Mucosa of descending colon (tissue), 3 donors: ENCODE results near the gene COBL. TPM values are rescaled to one million over a fixed set of nuclear protein-coding genes. Genes with fewer than 3 reads are reported as not detected.

Experiments
- ATAC-seq: fragments of 200-7000 bp; cut with Tn5 transposase; one replicate; pipeline ENCODE4 v1.9.1; 2020; ENCODE audit warnings: mild to moderate bottlenecking, moderate library complexity
- DNase-seq, 3 donors: peaks; one replicate each; pipeline ENCODE4 v3.0.0-alpha.2; 2020
- H3K36me3 ChIP-seq: fragments of 200-600 bp; one replicate; pipeline ENCODE4 v1.8.0; 2021; ENCODE audit warnings: low read depth, mild to moderate bottlenecking
- H3K4me1 ChIP-seq: fragments of 200-600 bp; one replicate; pipeline ENCODE4 v1.8.0; 2021; ENCODE audit warnings: low read depth, mild to moderate bottlenecking
- H3K4me3 ChIP-seq: fragments of 200-600 bp; one replicate; pipeline ENCODE4 v1.8.0; 2021; ENCODE audit warnings: mild to moderate bottlenecking
- H3K9me3 ChIP-seq: fragments of 200-600 bp; one replicate; pipeline ENCODE4 v1.8.0; 2021; ENCODE audit warnings: mild to moderate bottlenecking
- intact Hi-C, 2 donors: fragments of 100-400 bp; cut with DNase I in 1 of 2; cut with micrococcal nuclease in 1 of 2; formaldehyde crosslinking; loops; one replicate each; pipeline versions ENCODE4 v1.11.0 to v1.11.1; 2022; cut with DNase I, micrococcal nuclease
- total RNA-seq, 3 donors: library from RNA; stranded (reverse); fragmentation: NEBNext Ultra II Directional in 2 of 3; extraction: Animal tissue kit (Norgen Biotek cat#: 25700) in 2 of 3; gene quantifications; one replicate each; pipeline versions ENCODE4 v1.2.1 to v1.2.4, GENCODE V29; 2021 to 2023
- TF ChIP-seq, protein P1 (sequence below): fragments of 200-600 bp; IDR thresholded peaks from one replicate; pipeline ENCODE4 v1.8.0; 2022; ENCODE audit warnings: antibody characterized with exemption, mild to moderate bottlenecking
- donor health status: DM: no; HTN: no; CAD: no; lungs with moderate emphysema.
- donor health status: DM: no; HTN: no; CAD: no.
- donor health status: DM: no; HTN: yes; CAD: no.

The COBL gene
- total RNA-seq, 3 donors from 2014 or later: 48.6 to 91.8 (median 56.6) TPM

DNA sequence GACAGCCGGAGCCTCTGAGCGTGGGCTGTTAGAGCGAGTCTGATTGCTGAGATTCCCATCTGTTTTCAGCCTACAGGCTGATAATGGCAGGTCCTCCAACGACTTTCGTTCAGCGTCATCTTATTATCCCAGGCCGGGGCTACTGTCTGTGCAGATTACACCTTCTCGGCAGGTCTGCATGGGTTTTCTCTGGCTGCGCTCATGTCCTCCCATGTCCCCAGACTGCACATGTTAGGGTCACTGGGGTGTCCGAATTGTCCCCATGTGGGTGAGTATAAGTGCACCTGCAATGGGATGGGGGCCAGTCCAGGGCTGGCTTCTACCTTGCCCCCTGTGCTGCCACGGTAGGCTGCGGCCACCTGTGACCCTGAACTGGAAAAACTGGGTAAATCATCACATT lies 257.8 kb downstream of the COBL start:
- H3K4me1 ChIP-seq: no peaks in the 10 kb centered on the region
- DNase-seq: no peak
- no peak overlapping the region for H3K4me3 ChIP-seq
- no peaks in the 10 kb centered on the region for H3K9me3 ChIP-seq
- ATAC-seq: no peak
- H3K36me3 ChIP-seq: no peaks in the 10 kb centered on the region
- TF ChIP-seq, protein P1, sequence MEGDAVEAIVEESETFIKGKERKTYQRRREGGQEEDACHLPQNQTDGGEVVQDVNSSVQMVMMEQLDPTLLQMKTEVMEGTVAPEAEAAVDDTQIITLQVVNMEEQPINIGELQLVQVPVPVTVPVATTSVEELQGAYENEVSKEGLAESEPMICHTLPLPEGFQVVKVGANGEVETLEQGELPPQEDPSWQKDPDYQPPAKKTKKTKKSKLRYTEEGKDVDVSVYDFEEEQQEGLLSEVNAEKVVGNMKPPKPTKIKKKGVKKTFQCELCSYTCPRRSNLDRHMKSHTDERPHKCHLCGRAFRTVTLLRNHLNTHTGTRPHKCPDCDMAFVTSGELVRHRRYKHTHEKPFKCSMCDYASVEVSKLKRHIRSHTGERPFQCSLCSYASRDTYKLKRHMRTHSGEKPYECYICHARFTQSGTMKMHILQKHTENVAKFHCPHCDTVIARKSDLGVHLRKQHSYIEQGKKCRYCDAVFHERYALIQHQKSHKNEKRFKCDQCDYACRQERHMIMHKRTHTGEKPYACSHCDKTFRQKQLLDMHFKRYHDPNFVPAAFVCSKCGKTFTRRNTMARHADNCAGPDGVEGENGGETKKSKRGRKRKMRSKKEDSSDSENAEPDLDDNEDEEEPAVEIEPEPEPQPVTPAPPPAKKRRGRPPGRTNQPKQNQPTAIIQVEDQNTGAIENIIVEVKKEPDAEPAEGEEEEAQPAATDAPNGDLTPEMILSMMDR: no peak
- intact Hi-C loops: no loop called here

DNA sequence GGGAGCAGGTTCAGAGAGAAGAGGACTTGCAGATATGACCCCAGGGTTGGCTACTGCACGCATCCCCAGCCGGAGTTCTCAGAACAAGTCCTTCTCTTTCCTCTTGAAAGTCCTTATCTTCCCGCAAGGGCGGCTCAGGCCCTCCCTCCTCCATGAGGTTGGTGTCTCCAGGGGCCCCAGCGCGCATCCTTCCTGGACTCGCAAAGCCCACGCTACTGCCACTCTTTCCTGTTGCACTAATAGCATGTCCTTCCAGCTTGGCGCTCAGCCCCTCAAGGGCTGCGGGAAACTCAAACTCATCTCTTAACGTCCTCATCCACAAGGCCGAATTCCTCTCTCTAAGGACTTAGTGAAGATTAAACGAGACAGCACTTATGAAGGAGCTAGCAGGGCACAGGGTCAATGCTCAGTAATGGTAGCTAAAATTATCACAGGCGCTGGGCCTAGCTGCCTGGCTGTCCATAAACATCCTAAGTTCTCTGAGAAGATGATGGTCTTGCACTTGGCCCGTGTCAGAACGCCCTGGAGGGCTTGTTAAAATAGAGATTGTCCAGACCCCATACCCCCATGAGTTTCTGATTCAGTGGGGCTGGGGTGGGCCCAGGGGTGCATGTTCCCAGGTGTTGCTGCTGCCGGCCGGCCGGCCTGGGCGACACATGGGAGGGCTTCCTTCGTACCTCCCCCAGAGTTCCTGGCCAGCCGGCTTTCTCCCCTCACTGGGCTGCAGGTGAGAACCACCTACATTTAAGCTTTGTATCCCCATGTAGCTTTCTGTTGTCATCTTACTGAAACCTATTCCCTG lies 261.4 kb downstream of the COBL start:
- Histone ChIP-seq H3K9me3 (no peaks in the 10 kb centered on the region), H3K36me3 (no peaks in the 10 kb centered on the region), H3K4me3 (no peak overlapping the region), H3K4me1 (no peaks in the 10 kb centered on the region)
- DNase-seq (no peak), ATAC-seq (no peak)
- TF ChIP-seq, protein P1: no peak
- intact Hi-C loops: no loop called here

DNA sequence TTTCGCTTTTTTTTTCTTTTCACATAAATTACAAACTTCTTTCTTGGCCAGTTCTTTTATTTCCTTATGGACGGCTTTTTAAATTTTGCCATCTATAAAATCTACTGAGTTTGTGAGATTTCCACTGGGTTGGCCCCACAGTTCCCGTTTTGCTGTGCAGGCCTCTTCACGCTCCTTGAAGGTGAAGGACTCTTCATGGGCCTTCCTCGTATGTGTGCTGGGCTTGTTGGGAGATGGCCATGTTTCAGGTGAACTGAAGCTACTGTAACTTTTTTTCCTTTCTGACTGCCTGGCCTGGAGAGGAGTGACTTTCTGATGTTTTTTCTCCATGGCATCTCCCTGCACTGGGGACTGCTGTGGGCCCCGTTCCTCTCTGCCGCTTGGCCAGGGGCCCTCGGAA lies 262.4 kb downstream of the COBL start:
- Histone ChIP-seq H3K36me3 (no peaks in the 10 kb centered on the region), H3K4me1 (no peaks in the 10 kb centered on the region), H3K4me3 (no peak overlapping the region), H3K9me3 (no peaks in the 10 kb centered on the region)
- ATAC-seq (no peak), DNase-seq (no peak)
- intact Hi-C loops: no loop called here
- TF ChIP-seq, protein P1: no peak

DNA sequence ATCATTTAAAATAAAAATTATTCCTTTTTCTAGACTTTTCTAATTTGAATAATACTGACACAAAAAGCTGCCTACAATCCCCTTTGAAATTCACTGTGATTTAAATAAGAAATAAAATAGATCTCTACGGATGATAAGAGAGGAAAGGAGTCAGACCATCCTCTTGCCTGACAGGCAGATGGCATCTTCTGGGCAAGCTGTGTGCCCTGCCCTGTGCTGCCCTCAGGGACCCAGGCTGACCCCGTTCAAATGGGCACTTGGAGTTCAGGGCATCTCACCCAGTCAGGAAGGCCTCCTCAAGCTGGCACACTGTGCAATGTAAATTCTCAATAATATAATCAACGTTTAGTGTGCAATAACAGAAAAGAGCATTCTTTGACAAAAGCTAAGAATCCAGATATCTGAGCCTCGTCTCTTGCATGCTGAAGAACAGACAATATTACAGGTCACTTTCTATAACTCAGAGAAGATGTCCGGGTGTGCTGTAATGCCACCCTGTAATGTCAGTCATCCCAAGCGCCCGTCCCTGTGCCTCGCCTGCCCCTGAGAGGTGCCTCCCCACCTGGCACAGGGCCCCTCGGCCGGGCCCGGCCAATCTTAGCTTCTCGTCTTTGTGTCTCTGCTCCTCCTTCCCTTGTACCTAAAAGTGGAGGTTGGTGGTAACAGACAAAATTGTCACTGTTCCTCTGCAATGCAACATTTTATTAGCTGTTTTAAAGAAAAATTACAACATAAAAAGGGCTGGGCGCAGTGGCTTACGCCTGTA lies 263.3 kb downstream of the COBL start:
- no peak for ATAC-seq
- H3K4me1 ChIP-seq: no peaks in the 10 kb centered on the region
- intact Hi-C loops: no loop called here
- TF ChIP-seq, protein P1: no peak
- no peak for DNase-seq
- no peak overlapping the region for H3K4me3 ChIP-seq
- H3K36me3 ChIP-seq: no peaks in the 10 kb centered on the region
- no peaks in the 10 kb centered on the region for H3K9me3 ChIP-seq

DNA sequence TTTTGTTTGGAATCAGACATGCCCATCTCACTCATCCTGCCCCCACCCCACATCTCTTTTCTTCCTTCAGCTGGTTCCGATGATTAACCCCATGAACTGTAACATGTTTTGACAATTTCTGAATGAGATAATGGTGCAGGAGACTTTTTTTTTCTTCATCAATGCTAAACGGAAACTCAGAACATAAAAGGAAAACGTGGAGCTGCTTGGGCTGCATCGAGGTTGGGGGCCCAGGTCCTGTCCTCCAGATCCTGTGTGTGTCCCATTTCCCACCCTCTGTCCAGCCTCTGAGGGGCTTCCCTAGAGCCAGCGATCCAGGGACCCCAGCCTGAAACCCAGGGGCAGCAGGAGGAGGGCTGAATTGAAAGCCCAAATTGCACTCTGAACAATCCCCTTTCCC lies 270.1 kb downstream of the COBL start:
- Histone ChIP-seq H3K4me3 (no peak overlapping the region), H3K9me3 (no peaks in the 10 kb centered on the region), H3K36me3 (no peaks in the 10 kb centered on the region), H3K4me1 (no peaks in the 10 kb centered on the region)
- ATAC-seq (no peak), DNase-seq (no peak)
- intact Hi-C loops: no loop called here
- TF ChIP-seq, protein P1: no peak
